ENCODE results near the gene ALG8. TPM values are rescaled to one million over a fixed set of nuclear protein-coding genes. Genes with fewer than 3 reads are reported as not detected.
A peak's percentile ranks its signal among the peaks of the same experiment; 100 is the strongest.
"Not testable (repeated sequence)": the region's sequence is repeated elsewhere in the genome, so short reads cannot be mapped to it uniquely, and the experiment has no call there.

The ALG8 gene
- total RNA-seq, 1 donor from 2014 or later = 31.5 TPM

DNA sequence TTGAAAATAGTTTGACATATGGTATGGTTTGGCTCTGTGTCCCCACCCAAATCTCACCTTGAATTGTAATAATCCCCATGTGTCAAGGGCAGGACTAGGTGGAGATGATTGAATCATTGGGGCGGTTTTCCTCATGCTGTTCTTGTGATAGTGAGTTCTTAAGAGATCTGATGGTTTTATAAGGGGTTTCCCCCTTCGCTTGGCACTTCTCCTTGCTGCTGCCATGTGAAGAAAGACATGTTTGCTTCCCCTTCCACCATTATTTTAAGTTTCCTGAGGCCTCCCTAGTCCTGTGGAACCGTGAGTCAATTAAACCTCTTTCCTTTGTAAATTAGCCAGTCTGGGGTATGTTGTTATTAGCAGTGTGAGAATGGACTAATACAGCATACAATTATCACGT lies 41.3 kb upstream of the ALG8 start:
- H3K4me3 ChIP-seq = no peak overlapping the region
- TF ChIP-seq, protein P1, sequence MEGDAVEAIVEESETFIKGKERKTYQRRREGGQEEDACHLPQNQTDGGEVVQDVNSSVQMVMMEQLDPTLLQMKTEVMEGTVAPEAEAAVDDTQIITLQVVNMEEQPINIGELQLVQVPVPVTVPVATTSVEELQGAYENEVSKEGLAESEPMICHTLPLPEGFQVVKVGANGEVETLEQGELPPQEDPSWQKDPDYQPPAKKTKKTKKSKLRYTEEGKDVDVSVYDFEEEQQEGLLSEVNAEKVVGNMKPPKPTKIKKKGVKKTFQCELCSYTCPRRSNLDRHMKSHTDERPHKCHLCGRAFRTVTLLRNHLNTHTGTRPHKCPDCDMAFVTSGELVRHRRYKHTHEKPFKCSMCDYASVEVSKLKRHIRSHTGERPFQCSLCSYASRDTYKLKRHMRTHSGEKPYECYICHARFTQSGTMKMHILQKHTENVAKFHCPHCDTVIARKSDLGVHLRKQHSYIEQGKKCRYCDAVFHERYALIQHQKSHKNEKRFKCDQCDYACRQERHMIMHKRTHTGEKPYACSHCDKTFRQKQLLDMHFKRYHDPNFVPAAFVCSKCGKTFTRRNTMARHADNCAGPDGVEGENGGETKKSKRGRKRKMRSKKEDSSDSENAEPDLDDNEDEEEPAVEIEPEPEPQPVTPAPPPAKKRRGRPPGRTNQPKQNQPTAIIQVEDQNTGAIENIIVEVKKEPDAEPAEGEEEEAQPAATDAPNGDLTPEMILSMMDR (IDR thresholded peaks at IDR 0.05) = no peak
- H3K36me3 ChIP-seq = peaks cover 7% of the 10 kb centered on the region
- H3K27ac ChIP-seq = no peak overlapping the region
- H3K4me1 ChIP-seq = peaks cover 4% of the 10 kb centered on the region
- no peak for DNase-seq
- intact Hi-C loops (cut with DNase I) = no loop called here
- no peaks in the 10 kb centered on the region for H3K9me3 ChIP-seq
- no peak for ATAC-seq
- H3K27me3 ChIP-seq = no peaks in the 10 kb centered on the region

DNA sequence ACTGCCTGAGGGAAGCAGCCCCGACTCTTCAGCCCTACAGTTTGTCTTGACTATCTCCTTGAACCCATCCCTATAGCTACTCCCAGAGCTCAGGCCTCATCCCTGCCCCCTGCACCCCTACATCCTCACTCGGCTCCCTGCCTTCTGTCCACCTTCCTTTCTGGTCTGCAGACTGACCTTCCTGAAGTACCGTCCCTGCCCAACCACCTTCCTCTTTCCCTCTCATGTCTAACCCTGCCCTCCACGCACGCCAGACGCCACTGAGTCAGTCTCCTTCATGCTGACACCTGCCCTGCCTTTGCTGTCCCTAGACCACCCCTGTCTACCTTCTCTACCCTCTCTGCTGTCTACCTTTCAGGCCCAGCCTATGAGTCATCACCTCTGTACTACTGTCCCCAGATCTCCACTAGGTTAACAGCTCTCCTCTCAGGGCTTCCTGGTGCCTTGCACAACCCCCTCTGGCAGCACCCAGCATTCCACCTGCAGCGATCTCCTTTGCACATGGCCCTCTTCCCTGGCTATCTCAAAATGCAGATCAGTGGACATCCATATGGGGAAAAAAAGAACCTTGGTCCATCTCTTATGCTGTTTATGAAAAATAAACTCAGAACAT lies 40.1 kb upstream of the ALG8 start:
- no peak overlapping the region for H3K27ac ChIP-seq
- H3K36me3 ChIP-seq = peaks cover 7% of the 10 kb centered on the region
- H3K9me3 ChIP-seq = no peaks in the 10 kb centered on the region
- TF ChIP-seq, protein P1 (IDR thresholded peaks at IDR 0.05) = no peak
- no peak for DNase-seq
- H3K4me3 ChIP-seq = no peak overlapping the region
- no peaks in the 10 kb centered on the region for H3K4me1 ChIP-seq
- peak; percentile 60 for ATAC-seq
- intact Hi-C loops (cut with DNase I) = no loop called here
- H3K27me3 ChIP-seq = no peaks in the 10 kb centered on the region

DNA sequence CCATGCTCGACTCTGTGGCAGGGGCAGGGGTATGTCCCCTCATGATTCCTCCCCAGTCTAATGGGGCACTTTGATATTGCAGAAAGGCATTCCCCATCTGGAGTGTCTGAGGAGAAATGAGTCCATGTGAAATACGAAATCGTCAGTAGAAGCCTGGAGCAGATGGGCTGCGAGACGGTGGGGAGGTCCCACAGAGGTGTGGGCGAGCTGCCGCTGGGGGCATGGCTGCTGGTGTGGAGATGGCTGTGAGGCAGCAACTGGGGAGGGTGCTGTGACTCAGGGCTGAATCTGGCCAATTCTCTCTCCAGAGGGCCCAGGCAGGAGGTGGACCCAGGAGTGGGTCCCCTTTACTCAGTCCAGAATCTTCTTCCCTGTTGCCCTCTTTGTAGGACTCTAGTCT lies 37.8 kb upstream of the ALG8 start:
- peaks cover 13% of the 10 kb centered on the region for H3K36me3 ChIP-seq
- TF ChIP-seq, protein P1 (IDR thresholded peaks at IDR 0.05) = no peak
- H3K27me3 ChIP-seq = no peaks in the 10 kb centered on the region
- no peaks in the 10 kb centered on the region for H3K9me3 ChIP-seq
- DNase-seq (no peak), ATAC-seq (no peak)
- no peak overlapping the region for H3K4me3 ChIP-seq
- H3K4me1 ChIP-seq = no peaks in the 10 kb centered on the region
- intact Hi-C loops (cut with DNase I) = no loop called here
- H3K27ac ChIP-seq = no peak overlapping the region

DNA sequence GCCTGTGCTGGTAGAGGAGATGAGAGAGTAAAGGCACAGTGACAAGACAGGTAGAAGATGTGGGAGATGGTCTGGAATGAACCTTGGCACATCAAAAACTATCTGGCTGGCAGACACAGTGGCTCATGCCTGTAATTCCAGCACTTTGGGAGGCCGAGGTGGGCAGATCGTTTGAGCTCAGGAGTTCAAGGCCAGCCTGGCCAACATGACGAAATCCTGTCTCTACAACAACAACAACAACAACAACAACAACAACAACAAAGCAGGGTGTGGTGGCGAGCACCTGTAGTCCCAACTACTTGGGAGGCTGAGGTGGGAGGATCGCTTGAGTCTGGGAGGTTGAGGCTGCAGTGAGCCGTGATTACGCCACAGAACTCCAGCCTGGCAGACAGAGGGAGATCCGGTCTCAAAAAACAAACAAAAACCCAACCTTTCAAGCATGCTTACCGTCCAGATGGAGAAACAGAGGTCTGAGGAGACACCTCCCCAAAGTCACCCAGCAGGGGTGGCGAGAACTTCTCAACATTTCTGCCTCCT lies 37.2 kb upstream of the ALG8 start:
- DNase-seq = no peak
- H3K9me3 ChIP-seq = no peaks in the 10 kb centered on the region
- no peak overlapping the region for H3K4me3 ChIP-seq
- intact Hi-C loops (cut with DNase I) = no loop called here
- H3K36me3 ChIP-seq = peaks cover 18% of the 10 kb centered on the region
- H3K4me1 ChIP-seq = no peaks in the 10 kb centered on the region
- TF ChIP-seq, protein P1 (IDR thresholded peaks at IDR 0.05) = no peak
- ATAC-seq = no peak
- H3K27me3 ChIP-seq = no peaks in the 10 kb centered on the region
- H3K27ac ChIP-seq = no peak overlapping the region

DNA sequence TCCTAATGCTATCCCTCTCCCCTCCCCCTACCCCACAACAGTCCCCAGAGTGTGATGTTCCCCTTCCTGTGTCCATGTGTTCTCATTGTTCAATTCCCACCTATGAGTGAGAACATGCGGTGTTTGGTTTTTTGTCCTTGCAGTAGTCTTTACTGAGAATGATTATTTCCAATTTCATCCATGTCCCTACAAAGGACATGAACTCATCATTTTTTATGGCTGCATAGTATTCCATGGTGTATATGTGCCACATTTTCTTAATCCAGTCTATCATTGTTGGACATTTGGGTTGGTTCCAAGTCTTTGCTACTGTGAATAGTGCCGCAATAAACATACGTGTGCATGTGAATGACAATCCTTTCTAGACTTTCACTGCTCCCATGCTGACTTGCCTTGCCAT lies 36.4 kb upstream of the ALG8 start:
- H3K4me3 ChIP-seq; intact Hi-C loops (cut with DNase I); H3K27ac ChIP-seq; H3K27me3 ChIP-seq; H3K4me1 ChIP-seq; ATAC-seq; DNase-seq; H3K9me3 ChIP-seq: not testable (repeated sequence)
- peaks cover 18% of the 10 kb centered on the region for H3K36me3 ChIP-seq

DNA sequence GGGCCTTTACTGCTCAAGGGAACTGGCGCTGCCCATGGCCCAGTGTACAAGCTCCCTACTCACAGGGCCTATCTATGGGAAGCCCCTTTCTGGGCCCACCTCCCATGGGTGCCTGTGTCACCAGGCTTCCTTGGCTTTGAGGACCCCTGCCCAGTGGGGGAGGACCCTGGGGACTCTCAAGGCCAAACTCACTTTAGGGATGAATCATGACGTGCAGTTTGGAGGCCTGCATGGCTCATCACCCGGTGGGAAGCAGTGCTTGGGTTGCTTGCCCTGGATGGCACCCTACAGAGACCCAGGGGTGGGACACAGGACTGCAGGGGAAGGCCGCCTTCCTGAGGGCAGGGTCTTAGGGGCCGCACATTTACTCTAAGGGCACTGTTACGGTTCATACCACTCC lies 32.5 kb upstream of the ALG8 start:
- DNase-seq (no peak), ATAC-seq (no peak)
- Histone ChIP-seq H3K4me1 (peaks cover 11% of the 10 kb centered on the region), H3K9me3 (no peaks in the 10 kb centered on the region), H3K36me3 (peaks cover 18% of the 10 kb centered on the region), H3K4me3 (no peak overlapping the region), H3K27ac (no peak overlapping the region), H3K27me3 (no peaks in the 10 kb centered on the region)
- intact Hi-C loops (cut with DNase I) = no loop called here
- TF ChIP-seq, protein P1 (IDR thresholded peaks at IDR 0.05) = no peak
